ENCODE measurements around the gene TAB3. TPM values are rescaled to one million over a fixed set of nuclear protein-coding genes. Genes with fewer than 3 reads are reported as not detected.

TAB3 gene
- total and polyA plus RNA-seq, 9 of the 15 experiments (the other 6 are each of a cell fraction or from before 2014, with no cell fraction given): 2.4 to 31.1 (median 15.5) TPM

DNA sequence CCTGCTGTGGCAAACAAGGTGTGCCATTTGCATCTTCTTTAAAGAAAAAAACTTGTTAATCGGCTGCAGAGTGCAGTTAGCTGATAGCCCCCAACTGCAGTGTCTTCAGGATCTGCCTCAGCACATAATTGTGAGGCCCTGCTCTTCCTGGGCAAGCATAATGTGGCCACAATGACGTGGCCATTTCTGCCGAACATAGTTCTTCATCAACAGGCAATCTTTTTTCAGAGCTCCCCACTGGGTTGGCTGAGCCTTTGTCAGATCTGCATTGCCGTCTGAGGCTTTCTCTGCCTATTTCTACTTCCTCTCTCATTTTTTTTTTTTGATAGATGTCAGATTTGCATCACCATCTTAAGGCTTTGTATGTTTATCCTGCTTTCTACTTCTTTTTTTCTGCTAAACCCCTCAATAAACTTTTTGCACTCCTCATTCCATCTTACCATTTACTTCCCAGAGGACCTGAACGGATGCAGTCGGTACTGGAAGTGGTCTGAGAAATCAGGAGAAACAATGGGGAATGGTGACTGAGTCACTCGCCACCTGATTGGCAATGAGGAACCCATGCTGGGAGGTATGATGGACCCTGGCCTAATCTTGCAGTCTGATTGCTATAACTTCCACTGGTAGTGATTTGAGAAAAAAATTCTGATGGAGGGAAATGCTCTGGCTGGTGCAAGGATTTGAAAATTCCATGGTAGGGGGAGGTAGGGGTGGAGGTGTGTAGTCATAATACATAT is 21.2 kb upstream of the TAB3 start (continued):
- TF ChIP-seq NFYB (IDR thresholded peaks at IDR 0.05; ENCODE audit: extremely low read depth, insufficient read length) (no peak), FOXJ3 (CRISPR knock-in tag; IDR thresholded peaks at IDR 0.05) (no peak), NCOA1 (IDR thresholded peaks at IDR 0.05; ENCODE audit: low read depth) (no peak), RB1 (IDR thresholded peaks at IDR 0.05; ENCODE audit: low read depth) (no peak), PHF21A (IDR thresholded peaks at IDR 0.05; ENCODE audit: borderline replicate concordance, low read depth) (no peak), BACH1 (tag; IDR thresholded peaks at IDR 0.05) (peak; percentile 28; the same call in 1 of the 2 replicates), HOXB6 (CRISPR knock-in tag; IDR thresholded peaks at IDR 0.05; ENCODE audit: borderline replicate concordance) (no peak), NONO (IDR thresholded peaks at IDR 0.05; ENCODE audit: low read depth in 2 of 2, low read length in 1 of 2) (no peak), ETV6 (IDR thresholded peaks at IDR 0.05; ENCODE audit: borderline replicate concordance in 1 of 2, low read depth in 2 of 2, low read length in 1 of 2) (no peak), ETV6 (CRISPR knock-in tag; IDR thresholded peaks at IDR 0.05; ENCODE audit: borderline replicate concordance) (no peak), KHSRP (IDR thresholded peaks at IDR 0.05) (no peak), ZZZ3 (IDR thresholded peaks at IDR 0.05) (no peak), SREBF2 (CRISPR knock-in tag; IDR thresholded peaks at IDR 0.05) (no peak), FOXJ2 (tag; IDR thresholded peaks at IDR 0.05) (no peak), DPF2 (IDR thresholded peaks at IDR 0.05) (peak; percentile 63), POLR2AphosphoS5 (IDR thresholded peaks at IDR 0.05; ENCODE audit: control insufficient read depth, insufficient read depth, low read depth, low read length) (no peak), SIN3B (IDR thresholded peaks at IDR 0.05; ENCODE audit: low read depth) (no peak), EP300 (IDR thresholded peaks at IDR 0.05; ENCODE audit: low read length) (peak; percentile 63; the same call in 1 of the 2 replicates), MTA1 (IDR thresholded peaks at IDR 0.05; ENCODE audit: borderline replicate concordance) (no peak)
- TF ChIP-seq, protein P1, sequence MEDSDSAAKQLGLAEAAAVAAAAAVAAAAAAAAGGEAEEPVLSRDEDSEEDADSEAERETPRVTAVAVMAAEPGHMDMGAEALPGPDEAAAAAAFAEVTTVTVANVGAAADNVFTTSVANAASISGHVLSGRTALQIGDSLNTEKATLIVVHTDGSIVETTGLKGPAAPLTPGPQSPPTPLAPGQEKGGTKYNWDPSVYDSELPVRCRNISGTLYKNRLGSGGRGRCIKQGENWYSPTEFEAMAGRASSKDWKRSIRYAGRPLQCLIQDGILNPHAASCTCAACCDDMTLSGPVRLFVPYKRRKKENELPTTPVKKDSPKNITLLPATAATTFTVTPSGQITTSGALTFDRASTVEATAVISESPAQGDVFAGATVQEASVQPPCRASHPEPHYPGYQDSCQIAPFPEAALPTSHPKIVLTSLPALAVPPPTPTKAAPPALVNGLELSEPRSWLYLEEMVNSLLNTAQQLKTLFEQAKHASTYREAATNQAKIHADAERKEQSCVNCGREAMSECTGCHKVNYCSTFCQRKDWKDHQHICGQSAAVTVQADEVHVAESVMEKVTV (CRISPR knock-in tag; IDR thresholded peaks at IDR 0.05): no peak
- TF ChIP-seq, protein P2, sequence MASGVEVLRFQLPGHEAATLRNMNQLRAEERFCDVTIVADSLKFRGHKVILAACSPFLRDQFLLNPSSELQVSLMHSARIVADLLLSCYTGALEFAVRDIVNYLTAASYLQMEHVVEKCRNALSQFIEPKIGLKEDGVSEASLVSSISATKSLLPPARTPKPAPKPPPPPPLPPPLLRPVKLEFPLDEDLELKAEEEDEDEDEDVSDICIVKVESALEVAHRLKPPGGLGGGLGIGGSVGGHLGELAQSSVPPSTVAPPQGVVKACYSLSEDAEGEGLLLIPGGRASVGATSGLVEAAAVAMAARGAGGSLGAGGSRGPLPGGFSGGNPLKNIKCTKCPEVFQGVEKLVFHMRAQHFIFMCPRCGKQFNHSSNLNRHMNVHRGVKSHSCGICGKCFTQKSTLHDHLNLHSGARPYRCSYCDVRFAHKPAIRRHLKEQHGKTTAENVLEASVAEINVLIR (CRISPR knock-in tag; IDR thresholded peaks at IDR 0.05): no peak
- TF ChIP-seq, protein P3, sequence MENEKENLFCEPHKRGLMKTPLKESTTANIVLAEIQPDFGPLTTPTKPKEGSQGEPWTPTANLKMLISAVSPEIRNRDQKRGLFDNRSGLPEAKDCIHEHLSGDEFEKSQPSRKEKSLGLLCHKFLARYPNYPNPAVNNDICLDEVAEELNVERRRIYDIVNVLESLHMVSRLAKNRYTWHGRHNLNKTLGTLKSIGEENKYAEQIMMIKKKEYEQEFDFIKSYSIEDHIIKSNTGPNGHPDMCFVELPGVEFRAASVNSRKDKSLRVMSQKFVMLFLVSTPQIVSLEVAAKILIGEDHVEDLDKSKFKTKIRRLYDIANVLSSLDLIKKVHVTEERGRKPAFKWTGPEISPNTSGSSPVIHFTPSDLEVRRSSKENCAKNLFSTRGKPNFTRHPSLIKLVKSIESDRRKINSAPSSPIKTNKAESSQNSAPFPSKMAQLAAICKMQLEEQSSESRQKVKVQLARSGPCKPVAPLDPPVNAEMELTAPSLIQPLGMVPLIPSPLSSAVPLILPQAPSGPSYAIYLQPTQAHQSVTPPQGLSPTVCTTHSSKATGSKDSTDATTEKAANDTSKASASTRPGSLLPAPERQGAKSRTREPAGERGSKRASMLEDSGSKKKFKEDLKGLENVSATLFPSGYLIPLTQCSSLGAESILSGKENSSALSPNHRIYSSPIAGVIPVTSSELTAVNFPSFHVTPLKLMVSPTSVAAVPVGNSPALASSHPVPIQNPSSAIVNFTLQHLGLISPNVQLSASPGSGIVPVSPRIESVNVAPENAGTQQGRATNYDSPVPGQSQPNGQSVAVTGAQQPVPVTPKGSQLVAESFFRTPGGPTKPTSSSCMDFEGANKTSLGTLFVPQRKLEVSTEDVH (IDR thresholded peaks at IDR 0.05; ENCODE audit: low read depth, partially characterized antibody): no peak
- TF ChIP-seq, protein P4, sequence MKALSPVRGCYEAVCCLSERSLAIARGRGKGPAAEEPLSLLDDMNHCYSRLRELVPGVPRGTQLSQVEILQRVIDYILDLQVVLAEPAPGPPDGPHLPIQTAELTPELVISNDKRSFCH (CRISPR knock-in tag; IDR thresholded peaks at IDR 0.05): no peak
- TF ChIP-seq, protein P4 (tag; IDR thresholded peaks at IDR 0.05): no peak
